SJCRH30 (cell line): ENCODE data around the gene UNC13B. TPM values are rescaled to one million over a fixed set of nuclear protein-coding genes. Genes with fewer than 3 reads are reported as not detected.
"Not testable (repeated sequence)": the region's sequence is repeated elsewhere in the genome, so short reads cannot be mapped to it uniquely, and the experiment has no call there.

Experiments used
- DNase-seq, 2 experiments: peaks; one replicate each; pipeline ENCODE4 v3.0.0-alpha.2; 2015 to 2020
- H3K27ac ChIP-seq: fragments of 250-450 bp; sonication (Bioruptor Pico); 2 replicates; pipeline ENCODE4 v1.5.1; 2020; ENCODE audit warnings: mild to moderate bottlenecking, moderate library complexity
- H3K27me3 ChIP-seq: fragments of 250-450 bp; sonication (Bioruptor Pico); 2 replicates; pipeline ENCODE4 v1.5.1; 2020; ENCODE audit warnings: mild to moderate bottlenecking, moderate library complexity
- H3K36me3 ChIP-seq: fragments of 250-450 bp; sonication (Bioruptor Pico); 2 replicates; pipeline ENCODE4 v1.5.1; 2020; ENCODE audit warnings: mild to moderate bottlenecking, moderate library complexity
- H3K4me1 ChIP-seq: fragments of 250-450 bp; sonication (Bioruptor Pico); 2 replicates; pipeline ENCODE4 v1.5.1; 2020; ENCODE audit warnings: mild to moderate bottlenecking, moderate library complexity
- H3K4me3 ChIP-seq: fragments of 250-450 bp; sonication (Bioruptor Pico); 2 replicates; pipeline ENCODE4 v1.5.1; 2020; ENCODE audit warnings: mild to moderate bottlenecking, moderate library complexity
- H3K9me3 ChIP-seq: fragments of 250-450 bp; sonication (Bioruptor Pico); replicated peaks from 2 replicates; pipeline ENCODE4 v1.5.1; 2020; ENCODE audit warnings: mild to moderate bottlenecking, moderate library complexity
- total RNA-seq: library from RNA; depleted of rRNA; stranded (reverse); fragments of >200 nt; shearing (Covaris generic); gene quantifications from 2 replicates; pipeline ENCODE4 v1.2.3, GENCODE V29; 2014

The UNC13B gene
- total RNA-seq, 1 experiment from 2014 or later = 2.0 TPM

GRCh38 chr9:35407846-35408245 lies 246.0 kb downstream of the UNC13B start:
- no peaks in the 10 kb centered on the region for H3K27me3 ChIP-seq
- H3K4me1 ChIP-seq = no peaks in the 10 kb centered on the region
- H3K4me3 ChIP-seq = no peak overlapping the region
- H3K9me3 ChIP-seq = no peaks in the 10 kb centered on the region
- no peak for DNase-seq
- H3K27ac ChIP-seq = no peak overlapping the region
- H3K36me3 ChIP-seq = no peaks in the 10 kb centered on the region

- not testable (repeated sequence) for H3K9me3 ChIP-seq, H3K27me3 ChIP-seq, H3K27ac ChIP-seq, DNase-seq, H3K4me3 ChIP-seq, H3K36me3 ChIP-seq, H3K4me1 ChIP-seq
Measured at GRCh38 chr9:35409434-35409833, 247.6 kb downstream of the UNC13B start.

- H3K9me3 ChIP-seq = no peaks in the 10 kb centered on the region
- no peak overlapping the region for H3K27ac ChIP-seq
- H3K4me3 ChIP-seq = no peak overlapping the region
- no peaks in the 10 kb centered on the region for H3K36me3 ChIP-seq
- peak in 1 of 2 experiments; percentile 10 for DNase-seq
- no peaks in the 10 kb centered on the region for H3K4me1 ChIP-seq
- no peaks in the 10 kb centered on the region for H3K27me3 ChIP-seq
Measured at GRCh38 chr9:35414889-35415288, 253.1 kb downstream of the UNC13B start.

DNA sequence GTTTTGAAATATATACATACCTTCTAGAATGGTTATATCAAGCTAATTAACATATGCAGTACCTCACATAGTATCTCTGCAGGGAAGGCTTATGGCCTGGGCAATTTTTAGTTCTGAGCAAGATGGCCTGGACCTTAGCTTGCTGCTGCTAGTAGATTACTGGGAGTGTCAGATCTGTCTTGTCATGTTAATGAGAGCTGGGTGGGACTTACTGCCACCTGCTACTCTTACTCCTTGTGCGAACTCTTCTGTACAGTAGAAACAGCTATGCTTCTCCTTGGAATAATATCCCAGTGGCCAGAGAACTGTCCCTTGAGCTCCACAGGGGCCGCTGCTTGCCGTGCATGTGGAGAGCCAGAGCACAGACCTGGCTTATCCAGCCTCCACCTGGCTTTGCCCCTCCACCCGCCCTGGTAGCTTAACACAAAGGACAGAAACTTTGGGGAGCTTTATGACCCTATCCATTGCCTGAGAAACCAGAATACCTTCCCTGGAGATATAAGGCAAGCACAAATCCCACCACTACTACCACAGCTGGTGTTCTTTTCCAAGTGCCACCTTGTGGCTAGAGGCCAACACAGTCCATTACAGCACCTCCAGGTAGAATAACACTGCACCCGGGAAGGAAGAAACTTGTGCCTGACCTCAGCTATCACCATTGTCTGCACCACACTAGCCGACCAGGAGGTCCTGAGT lies 253.7 kb downstream of the UNC13B start:
- no peaks in the 10 kb centered on the region for H3K36me3 ChIP-seq
- no peak overlapping the region for H3K4me3 ChIP-seq
- no peaks in the 10 kb centered on the region for H3K4me1 ChIP-seq
- no peak for DNase-seq
- no peaks in the 10 kb centered on the region for H3K9me3 ChIP-seq
- H3K27me3 ChIP-seq = no peaks in the 10 kb centered on the region
- no peak overlapping the region for H3K27ac ChIP-seq

GRCh38 chr9:35416098-35416427 lies 254.3 kb downstream of the UNC13B start:
- no peaks in the 10 kb centered on the region for H3K27me3 ChIP-seq
- H3K27ac ChIP-seq = no peak overlapping the region
- H3K4me1 ChIP-seq = no peaks in the 10 kb centered on the region
- no peak overlapping the region for H3K4me3 ChIP-seq
- no peaks in the 10 kb centered on the region for H3K9me3 ChIP-seq
- H3K36me3 ChIP-seq = no peaks in the 10 kb centered on the region
- no peak for DNase-seq

DNA sequence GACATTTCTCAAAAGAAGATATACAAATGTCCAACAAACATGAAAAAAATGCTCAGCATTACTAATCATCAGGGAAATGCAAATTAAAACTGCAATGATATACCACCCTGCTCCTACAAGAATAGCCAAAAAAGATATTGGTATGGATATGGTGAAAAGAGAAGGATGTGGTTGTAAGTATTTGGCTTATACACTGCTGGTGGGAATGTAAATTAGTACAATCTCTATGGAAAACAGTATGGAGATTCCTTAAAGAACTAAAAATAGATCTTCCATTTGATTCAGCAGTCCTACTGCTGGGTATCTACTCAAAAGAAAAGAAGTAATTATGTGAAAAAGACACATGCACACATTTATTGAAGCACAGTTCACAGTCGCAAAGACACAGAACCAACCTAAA lies 260.5 kb downstream of the UNC13B start:
- H3K36me3 ChIP-seq = no peaks in the 10 kb centered on the region
- no peak overlapping the region for H3K27ac ChIP-seq
- peaks cover 8% of the 10 kb centered on the region; the same call in 1 of the 2 replicates for H3K4me1 ChIP-seq
- no peaks in the 10 kb centered on the region for H3K27me3 ChIP-seq
- H3K4me3 ChIP-seq = no peak overlapping the region
- no peaks in the 10 kb centered on the region for H3K9me3 ChIP-seq
- no peak for DNase-seq

DNA sequence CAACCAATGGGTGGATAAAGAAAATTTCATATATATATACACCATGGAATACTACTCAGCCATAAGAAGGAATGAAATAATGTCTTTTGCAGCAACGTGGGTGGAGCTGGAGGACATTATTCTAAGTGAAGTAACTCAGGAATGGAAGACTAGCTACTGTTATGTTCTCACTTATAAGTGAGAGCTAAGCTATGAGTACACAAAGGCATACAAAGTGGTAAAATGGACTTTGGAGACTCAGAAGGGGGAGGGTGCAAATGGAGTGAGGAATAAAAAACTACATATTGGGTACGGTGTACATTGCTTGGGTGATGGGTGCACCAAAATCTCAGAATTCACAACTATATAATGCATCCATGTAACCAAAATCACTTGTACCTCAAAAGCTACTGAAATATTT lies 260.9 kb downstream of the UNC13B start:
- H3K27ac ChIP-seq = no peak overlapping the region
- no peaks in the 10 kb centered on the region for H3K36me3 ChIP-seq
- H3K27me3 ChIP-seq = no peaks in the 10 kb centered on the region
- H3K4me1 ChIP-seq = peaks cover 8% of the 10 kb centered on the region; the same call in 1 of the 2 replicates
- H3K9me3 ChIP-seq = no peaks in the 10 kb centered on the region
- no peak overlapping the region for H3K4me3 ChIP-seq
- DNase-seq = no peak

GRCh38 chr9:35423499-35423898 lies 261.7 kb downstream of the UNC13B start:
- no peak overlapping the region for H3K27ac ChIP-seq
- DNase-seq = no peak
- peaks cover 8% of the 10 kb centered on the region; the same call in 1 of the 2 replicates for H3K4me1 ChIP-seq
- H3K9me3 ChIP-seq = no peaks in the 10 kb centered on the region
- no peaks in the 10 kb centered on the region for H3K36me3 ChIP-seq
- H3K4me3 ChIP-seq = no peak overlapping the region
- no peaks in the 10 kb centered on the region for H3K27me3 ChIP-seq

DNA sequence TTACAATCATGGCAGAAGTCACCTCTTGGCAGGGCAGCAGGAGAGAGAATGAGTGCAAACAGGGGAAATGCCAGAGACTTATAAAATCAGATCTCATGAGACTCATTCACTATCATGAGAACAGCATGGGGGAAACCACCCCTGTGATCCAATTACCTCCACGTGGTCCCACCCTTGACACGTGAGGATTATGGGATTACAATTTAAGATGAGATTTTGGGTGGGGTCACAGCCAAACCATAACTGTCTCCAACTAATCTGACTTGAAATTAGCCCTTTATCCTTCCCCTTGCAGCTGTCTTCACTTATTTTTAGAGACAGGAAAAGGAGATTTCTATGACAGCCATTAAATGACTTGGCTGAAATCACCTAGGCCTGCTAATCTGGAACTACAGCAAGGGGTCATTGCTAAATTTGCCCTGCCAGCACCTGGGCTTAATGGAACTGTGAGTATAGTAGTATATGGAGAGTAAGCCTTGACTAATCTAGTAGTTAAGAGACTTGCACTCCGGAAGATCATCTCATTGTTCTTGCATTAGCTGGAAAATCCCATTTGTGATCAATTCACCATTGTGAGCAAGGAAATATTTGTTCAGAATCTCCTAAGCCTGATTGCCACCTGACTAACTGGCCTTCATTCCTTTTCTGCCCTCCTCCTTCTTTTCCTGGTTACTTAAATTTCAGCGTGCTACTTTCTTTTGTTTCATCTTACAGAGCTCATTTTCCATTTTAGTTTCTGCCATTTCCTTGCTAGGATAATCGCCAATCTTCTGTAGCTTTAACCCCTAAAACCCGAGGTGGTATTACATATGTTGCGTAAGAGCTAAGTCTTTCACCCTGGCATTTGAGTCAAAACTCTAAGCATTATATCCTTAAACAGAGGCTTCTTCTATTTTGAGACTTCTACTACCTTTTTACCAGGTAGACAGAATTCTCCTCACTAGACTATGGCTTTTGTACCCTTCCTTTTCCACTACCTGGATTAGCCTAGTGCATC lies 262.8 kb downstream of the UNC13B start:
- Histone ChIP-seq H3K36me3 (no peaks in the 10 kb centered on the region), H3K4me3 (no peak overlapping the region), H3K4me1 (peaks cover 8% of the 10 kb centered on the region; the same call in 1 of the 2 replicates), H3K9me3 (no peaks in the 10 kb centered on the region), H3K27me3 (no peaks in the 10 kb centered on the region), H3K27ac (no peak overlapping the region)
- DNase-seq = peak; percentile 6 to 46

- Histone ChIP-seq H3K27ac (no peak overlapping the region), H3K36me3 (no peaks in the 10 kb centered on the region), H3K9me3 (no peaks in the 10 kb centered on the region; the same call in 1 of the 2 replicates), H3K27me3 (no peaks in the 10 kb centered on the region), H3K4me1 (peaks cover 8% of the 10 kb centered on the region; the same call in 1 of the 2 replicates), H3K4me3 (no peak overlapping the region)
- DNase-seq = no peak
Measured at GRCh38 chr9:35426627-35427026, 264.8 kb downstream of the UNC13B start.

GRCh38 chr9:35431467-35431866 lies 269.7 kb downstream of the UNC13B start:
- H3K4me1 ChIP-seq = no peaks in the 10 kb centered on the region
- H3K9me3 ChIP-seq = no peaks in the 10 kb centered on the region; the same call in 1 of the 2 replicates
- no peak overlapping the region for H3K4me3 ChIP-seq
- H3K27ac ChIP-seq = no peak overlapping the region
- no peaks in the 10 kb centered on the region for H3K36me3 ChIP-seq
- DNase-seq = no peak
- no peaks in the 10 kb centered on the region for H3K27me3 ChIP-seq

DNA sequence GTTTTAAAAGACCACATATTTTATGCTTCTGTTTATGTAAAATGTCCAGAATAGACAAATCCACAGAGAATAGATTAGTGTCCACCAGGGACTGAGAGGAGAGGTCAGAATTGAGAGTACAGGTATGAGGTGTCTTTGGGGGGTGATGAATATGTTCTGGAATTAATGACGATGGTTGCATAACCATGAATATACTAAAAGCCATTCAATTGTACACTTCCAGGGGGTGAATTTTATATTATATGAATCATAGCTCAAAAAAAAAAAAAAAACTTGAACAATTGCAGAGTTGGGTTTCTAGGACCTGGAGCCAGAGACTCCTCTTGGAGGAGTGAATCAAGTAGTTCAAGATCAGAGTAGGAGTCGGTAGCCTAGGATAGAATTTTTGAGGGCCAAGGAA lies 270.3 kb downstream of the UNC13B start:
- DNase-seq = no peak
- Histone ChIP-seq H3K9me3 (no peaks in the 10 kb centered on the region; the same call in 1 of the 2 replicates), H3K27me3 (no peaks in the 10 kb centered on the region), H3K4me1 (no peaks in the 10 kb centered on the region), H3K36me3 (no peaks in the 10 kb centered on the region), H3K4me3 (no peak overlapping the region), H3K27ac (no peak overlapping the region)

DNA sequence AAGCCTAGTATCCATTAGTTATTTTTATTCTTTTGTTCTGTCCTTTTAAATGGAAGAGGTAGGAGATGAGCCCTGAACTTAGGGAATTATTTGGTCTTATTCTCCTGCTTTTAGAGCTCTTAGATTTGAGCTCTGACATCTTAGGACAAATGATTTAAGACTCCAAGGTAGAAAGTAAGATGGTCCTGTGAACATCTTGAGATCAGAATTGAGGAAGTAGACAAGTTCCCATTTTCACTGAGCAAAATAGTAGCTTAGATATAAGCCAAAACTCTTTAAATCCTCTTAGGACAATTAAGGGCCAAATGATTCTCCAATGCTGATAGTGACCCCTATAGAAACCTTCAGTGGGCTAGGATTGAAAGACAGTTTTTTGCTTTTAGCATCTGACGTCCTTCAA lies 275.1 kb downstream of the UNC13B start:
- H3K36me3 ChIP-seq = no peaks in the 10 kb centered on the region
- H3K4me3 ChIP-seq = no peak overlapping the region
- H3K27me3 ChIP-seq = no peaks in the 10 kb centered on the region
- no peaks in the 10 kb centered on the region for H3K9me3 ChIP-seq
- no peak for DNase-seq
- no peak overlapping the region for H3K27ac ChIP-seq
- no peaks in the 10 kb centered on the region for H3K4me1 ChIP-seq

DNA sequence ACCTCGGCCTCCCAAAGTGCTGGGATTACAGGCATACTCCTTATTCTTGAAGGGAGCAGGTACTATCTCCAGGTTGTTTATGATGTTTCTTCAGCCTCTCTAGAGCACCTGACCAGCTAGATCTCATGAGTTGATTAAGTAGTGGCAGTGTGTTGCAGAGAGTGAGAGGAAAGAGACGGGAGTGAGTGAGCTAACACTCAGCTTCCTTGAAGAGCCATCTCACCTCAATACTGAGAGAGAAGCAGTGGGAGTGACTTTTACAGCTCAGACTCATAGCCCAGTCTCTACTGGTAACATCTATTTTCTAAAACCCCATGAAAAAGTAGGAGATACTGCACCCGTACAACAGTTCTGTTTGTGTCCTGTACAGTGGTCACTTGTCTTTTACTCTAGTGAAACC lies 284.2 kb downstream of the UNC13B start:
- Histone ChIP-seq H3K4me3 (no peak overlapping the region), H3K36me3 (no peaks in the 10 kb centered on the region), H3K9me3 (no peaks in the 10 kb centered on the region), H3K27me3 (no peaks in the 10 kb centered on the region), H3K4me1 (no peaks in the 10 kb centered on the region), H3K27ac (no peak overlapping the region)
- DNase-seq = no peak

GRCh38 chr9:35448496-35448895 lies 286.7 kb downstream of the UNC13B start:
- Histone ChIP-seq H3K9me3 (no peaks in the 10 kb centered on the region), H3K4me3 (no peak overlapping the region), H3K27me3 (no peaks in the 10 kb centered on the region), H3K27ac (no peak overlapping the region), H3K36me3 (no peaks in the 10 kb centered on the region), H3K4me1 (no peaks in the 10 kb centered on the region)
- DNase-seq = no peak
